ENCODE measurements around the gene SMIM35.

SMIM35 gene

DNA sequence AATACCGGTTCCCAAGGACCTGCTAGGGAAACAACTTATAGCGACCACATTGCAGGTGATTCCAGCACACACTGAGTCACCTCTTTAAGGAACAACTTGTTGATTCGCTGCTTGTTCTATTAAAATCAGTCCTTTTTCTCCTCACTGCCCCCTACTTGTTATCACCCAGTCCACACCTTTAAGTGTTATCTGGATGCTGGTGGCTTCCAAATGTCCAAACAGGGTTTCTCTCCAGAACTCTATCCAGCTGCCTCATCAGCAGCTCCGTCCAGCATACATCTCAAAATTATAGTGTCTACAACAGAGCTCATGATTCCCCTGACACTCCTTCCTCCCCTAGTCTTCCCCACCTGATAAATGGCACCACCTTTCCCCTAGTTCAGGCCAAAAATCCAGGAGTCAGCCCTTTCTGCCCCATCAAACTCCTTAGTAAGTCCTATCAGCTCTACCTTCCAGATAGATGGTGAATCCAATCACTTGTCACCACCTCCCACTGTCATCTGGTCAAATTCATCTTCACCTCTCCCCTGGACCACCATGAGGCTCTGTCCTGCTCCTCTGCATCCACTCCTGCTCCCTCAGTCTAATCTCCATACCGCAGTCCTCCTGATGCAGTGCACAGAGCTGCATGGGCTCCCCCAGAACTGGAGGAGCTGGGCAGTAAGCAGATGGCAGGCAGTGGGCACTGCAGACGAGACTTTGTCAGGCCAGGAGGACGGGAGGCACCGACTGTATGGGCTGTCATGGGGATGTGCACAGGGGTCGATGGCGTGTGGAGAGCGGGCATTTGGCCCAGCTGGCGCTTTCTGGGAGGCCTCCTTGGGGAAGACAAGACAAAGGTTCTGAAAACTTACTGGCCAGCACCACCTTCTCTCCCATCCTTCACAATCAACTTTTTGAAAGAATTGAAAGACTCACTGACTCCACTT lies 81.3 kb downstream of the SMIM35 start:
- no peak for DNase-seq

DNA sequence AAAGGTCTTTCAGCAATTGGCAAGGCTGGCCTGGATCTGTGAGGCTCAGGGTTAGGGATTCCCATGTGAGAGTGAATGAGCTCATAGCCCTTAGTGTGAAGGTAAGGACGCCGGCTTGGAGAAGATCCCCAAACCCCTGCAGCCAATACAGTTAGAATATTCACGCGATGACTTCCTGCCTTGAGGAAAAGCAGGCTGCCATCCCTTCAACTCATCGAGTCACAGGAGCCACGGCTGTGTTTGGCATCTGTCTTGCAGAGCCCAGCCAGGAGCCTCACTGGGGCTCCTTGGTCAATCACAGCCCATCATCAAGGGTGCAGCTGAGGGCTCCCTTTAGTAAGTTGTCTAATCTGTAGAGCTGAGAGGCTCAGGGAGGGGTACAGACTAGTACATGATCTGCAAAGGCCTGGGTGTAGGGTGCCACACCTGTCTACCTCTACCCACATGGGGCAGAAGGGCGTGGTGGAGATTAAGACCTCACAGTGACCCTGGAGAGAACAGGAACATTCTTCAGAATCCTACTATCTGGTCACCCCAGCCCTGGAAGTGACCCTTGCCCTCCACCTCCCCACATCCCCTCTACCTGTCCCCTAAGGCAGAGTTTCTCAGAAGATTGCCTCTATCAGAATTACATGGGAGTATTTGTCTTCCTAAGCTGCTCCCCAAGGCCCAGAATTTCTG lies 82.1 kb downstream of the SMIM35 start:
- DNase-seq = no peak

DNA sequence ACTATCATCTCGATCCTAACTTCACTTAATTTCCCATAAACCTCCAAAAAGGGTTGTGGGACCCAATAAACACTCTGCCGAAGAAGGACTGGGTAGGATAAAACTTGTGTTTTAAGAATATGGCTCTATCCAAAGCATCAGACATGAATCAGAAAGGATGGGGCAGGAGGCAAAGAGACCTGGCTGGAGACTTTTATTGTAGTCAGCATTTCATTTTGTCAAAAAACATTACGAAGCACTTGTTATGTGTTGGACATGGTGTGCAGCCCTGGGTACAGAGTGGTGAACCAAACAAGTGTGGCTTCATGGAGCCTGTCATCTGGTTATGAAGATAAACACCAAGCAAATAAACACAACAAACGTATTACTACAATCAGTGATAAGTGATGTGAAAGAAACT lies 83.3 kb downstream of the SMIM35 start:
- no peak for DNase-seq

DNA sequence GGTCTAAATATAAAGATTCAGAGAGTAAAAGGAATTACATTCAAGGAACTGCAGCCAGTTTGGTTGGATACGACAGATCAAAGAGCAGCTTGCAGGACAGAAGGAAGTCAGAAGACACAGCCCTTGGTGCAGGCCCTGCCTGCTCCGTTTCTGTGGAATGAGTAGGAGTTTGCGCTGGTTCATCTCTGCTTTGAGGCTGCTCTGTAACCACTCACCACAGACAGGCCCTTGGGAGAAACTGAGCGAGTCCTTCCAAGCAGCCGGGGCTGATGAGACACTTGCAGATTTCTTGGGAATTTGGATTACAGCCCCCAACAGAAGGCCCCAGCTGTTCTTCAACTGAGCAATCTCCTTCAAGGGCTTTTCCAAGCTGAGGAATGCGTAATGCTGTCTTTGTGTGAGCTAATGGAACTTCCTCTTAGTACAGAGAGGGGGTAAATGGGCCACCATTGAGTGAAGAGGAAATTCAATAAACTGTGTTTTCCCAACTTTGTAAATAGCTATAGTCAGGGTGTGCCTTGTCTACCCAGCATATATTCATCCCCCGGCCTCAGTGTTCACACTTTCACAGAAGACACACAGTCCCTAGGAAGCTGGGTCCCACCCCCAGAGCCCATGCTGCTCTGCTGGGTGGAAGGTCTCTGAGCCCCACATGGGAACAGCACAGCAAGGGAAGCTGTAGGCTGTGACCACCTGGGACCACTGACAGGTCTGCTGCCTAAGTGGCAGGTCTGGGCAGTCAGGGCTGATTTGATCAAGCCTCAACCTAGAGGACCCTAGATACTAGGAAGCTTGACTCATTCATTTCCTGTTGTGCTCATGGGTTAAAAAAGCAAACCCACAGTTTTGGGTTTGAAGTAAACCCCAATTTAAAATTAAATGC lies 84.0 kb downstream of the SMIM35 start:
- no peak for DNase-seq

DNA sequence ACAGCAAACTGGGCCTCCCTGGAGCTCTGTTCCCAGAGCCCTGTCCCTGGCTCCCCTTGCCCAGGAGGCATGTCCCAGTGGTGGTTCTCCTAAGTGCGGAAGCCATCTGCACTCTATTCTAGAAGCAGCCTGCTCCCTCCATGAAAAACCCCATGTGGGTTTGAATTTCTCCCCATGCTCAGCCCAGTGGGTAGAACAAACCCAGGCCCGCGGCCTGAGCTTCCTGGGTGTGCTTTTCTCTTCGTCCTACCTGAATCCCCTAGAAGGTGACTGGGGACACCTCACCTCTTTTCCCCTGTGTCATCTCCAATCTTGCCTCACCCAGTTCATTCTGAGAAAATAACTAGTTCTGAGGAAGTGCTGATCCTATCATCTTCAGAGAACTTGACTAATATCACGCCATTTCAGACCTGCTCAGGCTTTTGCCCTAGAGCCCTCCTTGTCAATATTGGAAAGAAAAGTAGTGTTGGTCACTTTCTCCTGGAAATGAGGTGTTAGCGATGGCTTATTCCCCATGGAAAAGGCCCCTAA lies 84.7 kb downstream of the SMIM35 start:
- no peak for DNase-seq

GRCh38 chr11:118001494-118001971 lies 85.2 kb downstream of the SMIM35 start:
- DNase-seq = no peak

- no peak for DNase-seq
These were observed 85.9 kb downstream of the SMIM35 start for GRCh38 chr11:118000850-118001228.

DNA sequence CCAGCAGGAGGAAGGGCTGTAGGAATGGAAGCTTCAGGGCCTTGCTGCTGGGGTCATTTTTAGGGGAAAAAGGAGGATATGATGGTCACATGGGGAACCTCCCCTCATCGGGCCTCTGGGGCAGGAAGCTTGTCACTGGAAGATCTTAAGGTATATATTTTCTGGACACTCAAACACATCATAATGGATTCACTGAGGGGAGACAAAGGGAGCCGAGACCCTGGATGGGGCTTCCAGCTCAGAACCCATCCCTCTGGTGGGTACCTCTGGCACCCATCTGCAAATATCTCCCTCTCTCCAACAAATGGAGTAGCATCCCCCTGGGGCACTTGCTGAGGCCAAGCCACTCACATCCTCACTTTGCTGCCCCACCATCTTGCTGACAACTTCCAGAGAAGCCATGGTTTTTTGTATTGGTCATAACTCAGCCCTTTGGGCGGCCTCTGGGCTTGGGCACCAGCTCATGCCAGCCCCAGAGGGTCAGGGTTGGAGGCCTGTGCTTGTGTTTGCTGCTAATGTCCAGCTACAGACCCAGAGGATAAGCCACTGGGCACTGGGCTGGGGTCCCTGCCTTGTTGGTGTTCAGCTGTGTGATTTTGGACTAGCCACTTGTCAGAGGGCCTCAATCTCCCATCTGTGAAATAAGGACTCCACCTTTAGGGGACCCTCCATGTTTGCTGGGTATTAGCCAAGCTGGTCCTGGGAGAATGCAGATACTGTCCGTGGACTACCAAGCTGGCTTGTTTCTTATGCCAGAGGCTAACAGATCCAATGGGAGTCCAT lies 86.5 kb downstream of the SMIM35 start:
- no peak for DNase-seq

DNA sequence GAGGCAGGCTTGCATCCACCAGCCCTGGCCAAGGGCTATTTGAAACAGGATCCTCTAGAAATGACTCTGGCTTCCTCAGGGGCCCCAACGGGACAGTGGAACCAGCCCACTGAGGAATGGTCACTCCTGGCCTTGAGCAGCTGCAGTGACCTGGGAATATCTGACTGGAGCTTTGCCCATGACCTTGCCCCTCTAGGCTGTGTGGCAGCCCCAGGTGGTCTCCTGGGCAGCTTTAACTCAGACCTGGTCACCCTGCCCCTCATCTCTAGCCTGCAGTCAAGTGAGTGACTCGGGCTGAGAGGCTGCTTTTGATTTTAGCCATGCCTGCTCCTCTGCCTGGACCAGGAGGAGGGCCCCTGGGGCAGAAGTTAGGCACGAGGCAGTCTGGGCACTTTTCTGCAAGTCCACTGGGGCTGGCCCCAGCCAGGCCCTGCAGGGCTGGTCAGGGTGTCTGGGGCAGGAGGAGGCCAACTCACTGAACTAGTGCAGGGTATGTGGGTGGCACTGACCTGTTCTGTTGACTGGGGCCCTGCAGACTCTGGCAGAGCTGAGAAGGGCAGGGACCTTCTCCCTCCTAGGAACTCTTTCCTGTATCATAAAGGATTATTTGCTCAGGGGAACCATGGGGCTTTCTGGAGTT lies 87.3 kb downstream of the SMIM35 start:
- no peak for DNase-seq

- no peak for DNase-seq
These were observed 88.0 kb downstream of the SMIM35 start for GRCh38 chr11:117998664-117999353.

DNA sequence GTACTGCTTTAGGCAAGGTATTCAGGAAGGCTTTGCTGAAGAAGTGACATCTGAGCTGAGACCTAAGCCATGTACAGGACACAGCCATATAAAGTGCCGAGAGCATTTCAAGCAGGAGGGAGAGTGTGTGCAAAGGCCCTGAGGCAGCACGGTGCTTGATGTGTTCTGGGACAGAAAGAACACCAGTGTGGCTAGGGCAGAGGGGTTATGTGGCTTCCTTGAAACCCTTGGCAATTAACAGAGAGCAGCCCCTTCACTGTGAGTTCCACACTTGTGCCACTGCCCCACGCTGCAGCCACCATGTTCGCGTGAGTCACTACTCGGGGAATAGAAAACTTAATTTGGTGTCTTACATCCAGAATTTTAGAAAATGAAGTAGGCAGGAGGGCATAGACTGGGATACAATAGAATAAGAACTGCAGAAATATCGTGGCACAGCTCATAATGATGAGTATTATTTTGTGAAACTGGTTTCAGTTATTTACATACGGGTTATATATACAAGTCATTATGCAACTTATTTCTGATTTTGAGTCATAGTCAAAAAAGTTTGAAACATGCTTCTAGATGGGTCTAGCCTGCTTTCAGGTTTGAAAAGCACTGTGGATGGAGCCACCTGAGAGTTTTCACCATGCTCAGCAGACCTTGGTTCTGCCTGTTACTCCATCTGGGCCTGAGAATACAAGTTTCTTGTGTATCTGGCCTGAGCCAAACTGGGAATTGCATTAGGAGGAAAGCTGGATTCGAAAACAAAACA lies 88.8 kb downstream of the SMIM35 start:
- no peak for DNase-seq

DNA sequence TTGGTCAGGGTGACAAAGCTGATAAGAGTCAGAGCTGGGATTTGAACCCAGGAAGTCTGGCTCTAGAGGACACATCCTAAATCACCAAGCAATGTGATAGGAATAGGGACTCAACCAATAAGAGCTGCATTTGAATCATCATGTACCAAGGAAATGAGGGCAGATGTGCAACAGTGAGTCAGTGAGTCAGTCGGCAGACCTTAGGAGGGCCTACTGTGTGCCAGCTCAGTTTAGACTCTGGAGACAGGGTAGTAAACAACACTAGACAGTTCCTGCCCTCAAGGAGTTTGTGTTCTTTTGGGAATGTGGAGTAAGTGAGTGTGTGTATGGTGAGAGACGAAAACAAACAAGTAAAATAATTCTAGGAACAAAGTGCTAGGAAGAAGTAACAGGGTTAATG lies 89.4 kb downstream of the SMIM35 start:
- DNase-seq = no peak

GRCh38 chr11:117996058-117996457 lies 90.7 kb downstream of the SMIM35 start:
- no peak for DNase-seq

DNA sequence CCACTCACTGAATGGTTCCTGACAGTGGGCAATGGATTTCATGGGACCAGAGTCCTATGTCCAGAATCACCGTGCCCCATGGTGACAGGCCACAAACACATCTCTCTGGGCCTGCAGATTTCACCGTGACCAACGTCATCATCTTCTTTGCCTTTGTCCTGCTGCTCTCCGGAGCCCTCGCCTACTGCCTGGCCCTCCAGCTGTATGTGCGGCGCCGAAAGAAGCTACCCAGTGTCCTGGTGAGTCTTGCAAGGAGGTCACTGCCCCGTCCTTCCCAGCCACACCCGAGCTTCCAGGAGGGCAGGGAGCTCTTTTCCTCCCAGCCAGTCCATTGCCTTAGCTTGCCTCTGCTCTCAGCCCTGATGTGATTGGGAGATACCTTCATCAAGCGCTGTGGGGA lies 91.3 kb downstream of the SMIM35 start:
- no peak for DNase-seq

DNA sequence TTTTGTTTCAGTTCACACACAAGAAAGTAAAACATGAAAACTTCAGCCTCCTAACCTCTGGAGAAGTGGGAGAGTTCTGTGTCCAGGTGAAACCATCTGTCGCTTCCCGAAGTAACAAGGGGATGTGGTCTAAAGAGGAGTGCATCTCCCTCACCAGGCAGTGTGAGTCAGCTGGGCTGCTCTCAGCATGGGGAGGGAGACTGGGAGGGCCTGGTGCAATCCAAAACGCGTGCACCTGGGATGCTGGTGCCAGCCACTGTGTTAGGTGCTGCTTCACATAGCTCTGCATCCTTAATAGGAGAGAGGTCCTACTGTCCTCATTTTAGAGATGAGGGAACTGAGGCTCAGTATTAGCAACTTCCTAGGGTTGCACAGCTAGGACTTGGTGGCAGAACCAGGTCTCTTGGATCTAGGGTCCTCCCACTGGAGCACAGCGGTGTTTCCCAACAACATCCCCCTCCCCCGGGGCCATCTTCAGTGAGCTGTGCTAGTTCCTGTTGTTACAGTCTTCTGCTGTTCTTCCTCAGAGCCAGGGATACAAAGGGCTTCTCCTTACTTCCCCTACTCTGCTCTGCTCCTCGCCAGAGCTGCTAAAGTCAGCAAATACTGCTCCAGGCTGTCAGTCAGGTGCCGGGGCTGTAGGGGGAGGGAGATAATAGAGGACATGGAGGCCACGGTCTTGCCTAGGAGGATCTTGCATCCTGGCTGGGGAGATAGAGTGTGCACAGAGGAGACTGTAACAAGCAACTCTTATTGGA lies 92.6 kb downstream of the SMIM35 start:
- DNase-seq = peak in 3 of 58 donors; percentile 10 to 21 (median 19)

- DNase-seq = no peak
These were observed 94.1 kb downstream of the SMIM35 start for GRCh38 chr11:117992620-117993019.

DNA sequence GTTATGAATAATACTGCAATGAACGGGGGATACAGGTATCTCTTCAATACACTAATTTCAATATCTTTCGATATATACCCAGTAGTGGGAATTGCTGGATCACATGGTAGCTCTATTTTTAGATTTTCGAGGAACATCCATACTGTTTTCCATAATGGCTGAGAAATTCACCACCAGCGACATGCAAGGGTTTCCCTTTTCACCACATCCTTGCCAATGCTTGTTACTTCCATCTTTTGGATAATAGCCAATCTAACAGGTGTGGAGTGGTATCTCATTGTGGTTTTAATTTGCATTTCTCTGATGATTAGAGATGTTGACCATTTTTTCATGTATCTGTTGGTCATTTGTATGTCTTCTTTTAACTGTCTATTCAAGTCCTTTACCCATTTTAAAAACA lies 94.6 kb downstream of the SMIM35 start:
- no peak for DNase-seq
